Effector CD8-positive, alpha-beta T cell (primary cell): ENCODE data around the gene TUG1.

Experiments used
- DNase-seq: peaks from one replicate; lab custom pipeline; 2025; lab: John Stamatoyannopoulos, UW

The TUG1 gene

DNA sequence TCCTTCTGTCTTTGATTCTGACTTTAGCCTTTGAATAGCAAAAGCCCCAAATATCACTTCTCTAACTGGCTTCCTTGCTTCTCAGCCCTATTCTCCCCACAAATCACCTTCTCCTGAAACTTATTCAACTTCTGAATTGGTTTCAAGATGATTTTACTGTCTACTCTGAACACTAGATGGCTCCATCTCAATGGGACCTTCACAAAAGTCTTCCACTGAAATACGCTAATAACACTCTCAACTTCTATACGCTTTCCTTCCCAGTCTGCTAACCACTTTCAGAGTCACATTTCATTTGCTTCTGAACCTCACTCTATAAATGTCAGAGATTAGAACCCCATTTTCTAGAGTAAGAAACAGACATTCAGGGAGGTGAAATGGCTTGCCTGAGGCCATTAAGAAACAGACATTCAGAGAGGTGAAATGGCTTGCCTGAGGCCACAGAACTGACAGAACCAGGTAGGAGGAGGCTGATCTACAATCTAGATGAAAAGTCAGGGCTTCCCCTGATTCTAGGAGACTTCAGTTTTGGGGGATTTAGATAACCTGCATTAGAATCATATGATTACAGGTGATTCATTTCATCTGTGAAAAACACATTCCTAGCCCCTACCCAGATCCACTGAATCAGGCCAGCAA lies 21.1 kb upstream of the TUG1 start:
- no peak for DNase-seq

DNA sequence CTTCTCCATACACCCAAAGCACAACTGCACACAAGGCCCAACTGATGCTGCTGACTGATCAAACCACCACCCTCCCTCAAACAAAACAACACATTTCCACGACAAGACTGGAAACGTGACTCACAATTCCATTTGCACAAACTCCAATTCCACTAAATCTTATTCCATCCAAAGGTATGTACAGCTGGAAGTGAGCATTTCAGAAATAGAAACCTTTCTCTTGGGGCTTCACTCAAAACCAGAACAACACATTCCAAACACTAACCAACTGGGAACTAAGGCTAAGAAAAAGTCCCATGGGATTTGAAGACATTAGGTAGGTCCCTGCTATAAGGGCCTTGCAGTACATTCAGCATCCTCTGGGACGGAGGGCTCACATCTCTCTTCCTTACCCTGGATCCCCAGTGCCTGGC lies 20.1 kb upstream of the TUG1 start:
- DNase-seq, result no peak

DNA sequence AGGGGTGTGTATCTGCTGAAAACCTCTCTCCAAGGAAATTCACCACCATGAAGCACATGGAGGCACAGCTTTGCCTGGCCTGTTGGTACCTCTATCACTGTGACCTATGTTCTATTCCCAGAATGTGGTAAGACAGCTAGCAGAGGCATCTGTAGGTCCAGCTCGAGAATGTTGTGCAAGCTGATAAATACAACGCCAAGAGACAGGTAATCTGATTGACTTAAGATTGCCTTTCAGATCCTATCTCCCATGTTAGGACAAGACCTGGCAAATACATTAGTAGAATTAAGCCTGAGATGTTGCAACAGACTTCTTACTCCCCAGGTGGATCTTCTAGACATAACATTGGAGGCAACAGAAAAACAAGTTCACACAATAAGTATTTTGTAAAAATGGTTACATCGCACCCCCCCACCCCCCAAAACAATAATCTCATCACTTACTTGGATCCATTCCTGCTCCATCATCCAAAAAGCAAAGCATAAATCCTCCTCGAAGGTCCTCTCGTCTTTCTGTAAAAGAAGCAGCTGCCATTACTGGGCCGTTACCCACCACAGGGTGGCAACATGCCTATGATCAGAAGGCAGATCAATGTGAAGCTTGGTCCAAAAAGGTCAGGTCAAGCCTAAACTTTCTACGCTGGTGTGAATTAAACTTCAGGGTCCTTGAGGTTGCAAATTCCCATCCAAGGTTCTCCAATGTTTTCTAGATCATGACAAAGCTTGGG lies 19.0 kb upstream of the TUG1 start:
- no peak for DNase-seq

DNA sequence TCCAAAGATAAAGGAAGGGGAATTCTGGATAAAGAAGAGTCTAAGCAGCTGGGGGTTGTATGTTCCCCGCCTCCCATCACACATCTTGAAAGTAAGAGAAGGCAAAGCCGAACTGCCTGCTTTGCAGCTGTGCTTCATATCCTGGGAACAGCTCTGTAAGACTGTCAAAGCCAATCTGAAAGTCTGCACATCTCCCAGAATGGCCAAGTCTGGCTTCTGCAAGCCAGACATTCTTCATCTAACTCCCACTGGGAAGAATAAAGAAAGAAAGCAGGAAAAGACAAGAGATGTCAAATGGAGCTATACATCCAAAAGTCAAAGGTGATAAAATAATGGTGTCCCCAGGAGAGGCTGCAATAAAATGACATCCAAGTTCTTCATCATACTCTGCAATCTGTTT lies 15.9 kb upstream of the TUG1 start:
- DNase-seq, result no peak

DNA sequence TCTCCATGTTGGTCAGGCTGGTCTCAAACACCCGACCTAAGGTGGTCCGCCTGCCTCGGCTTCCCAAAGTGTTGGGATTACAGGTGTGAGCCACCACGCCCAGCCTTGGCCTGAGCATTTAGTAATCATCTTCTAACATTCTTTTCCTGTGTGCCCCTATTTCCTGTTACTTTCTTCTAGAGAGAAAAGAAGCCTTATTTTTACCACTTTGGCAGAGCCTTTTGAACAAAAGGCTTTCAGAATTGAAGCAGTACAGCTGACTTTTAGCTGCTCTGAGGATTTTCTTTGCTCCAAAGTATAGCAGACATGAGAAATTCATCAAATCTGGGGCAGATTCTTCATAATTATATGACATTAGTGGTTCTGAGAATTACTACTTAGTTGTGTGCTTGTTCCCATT lies 13.9 kb upstream of the TUG1 start:
- DNase-seq, result no peak

DNA sequence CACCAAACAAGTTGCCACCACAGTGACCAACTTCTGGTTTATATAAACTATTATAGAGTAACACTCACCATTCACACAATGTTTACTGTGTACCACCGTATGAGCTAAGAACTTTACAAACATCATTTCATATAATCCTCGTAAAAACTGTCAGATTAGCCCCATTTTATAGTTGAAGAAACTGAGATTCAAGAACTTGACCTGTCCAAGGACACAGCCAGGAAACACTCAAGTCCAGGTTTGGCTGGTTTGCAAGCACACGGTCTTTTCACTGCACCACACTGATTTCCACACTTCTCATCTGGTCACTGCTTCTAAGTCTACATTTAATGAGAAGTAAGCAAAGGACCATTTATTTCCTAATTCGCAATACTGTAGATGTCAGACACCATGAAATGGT lies 4.2 kb upstream of the TUG1 start:
- DNase-seq, result no peak

DNA sequence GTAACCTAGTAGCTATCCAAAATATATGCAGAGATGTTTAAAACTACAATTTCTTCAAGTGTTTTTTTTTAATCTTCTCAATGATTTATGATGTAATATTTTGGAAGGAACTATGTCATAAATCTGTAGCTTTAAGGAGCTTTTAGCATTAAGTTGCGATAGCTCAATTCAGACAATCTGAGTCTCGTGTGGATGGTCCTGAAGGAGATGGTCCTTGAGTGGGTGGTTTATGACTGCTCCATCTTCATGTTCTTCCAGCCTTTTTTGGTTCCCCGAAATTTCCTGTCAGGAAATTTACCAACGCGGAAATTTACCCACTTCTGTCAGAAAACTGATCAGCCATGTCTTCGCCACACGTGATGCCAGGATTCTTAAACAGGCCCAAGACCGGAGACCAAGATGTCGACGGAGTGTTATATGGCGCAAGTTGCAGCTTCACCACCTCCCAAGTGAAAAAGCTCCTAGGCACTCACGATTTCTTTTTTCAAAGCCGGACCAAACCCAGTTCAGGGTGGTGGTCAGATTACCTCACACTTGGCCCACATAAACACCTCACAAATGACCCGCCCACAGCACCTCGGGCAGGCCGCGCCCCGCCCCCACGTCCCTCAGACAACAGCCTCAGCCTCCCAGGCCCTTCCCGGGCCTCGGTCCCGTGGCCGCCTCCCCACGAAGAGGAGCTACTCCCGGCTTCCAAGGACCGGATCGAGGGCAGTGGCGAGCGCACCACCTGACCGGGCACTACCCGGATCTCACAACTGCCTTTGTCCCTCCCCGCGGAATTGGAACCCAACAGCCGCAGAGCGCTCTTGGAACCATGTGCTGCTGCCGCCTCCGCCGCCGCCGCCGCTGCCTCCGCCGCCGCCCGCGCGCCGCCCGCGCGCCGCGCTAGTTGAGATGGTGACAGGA lies 796 bp upstream of the TUG1 start, which contains the start of gene MORC2:
Gene MORC2, minus strand, starts transcription at position 760 of the 909 bp plus-strand sequence. CDS start 885 bp downstream, outside the sequence.
- no peak for DNase-seq

DNA sequence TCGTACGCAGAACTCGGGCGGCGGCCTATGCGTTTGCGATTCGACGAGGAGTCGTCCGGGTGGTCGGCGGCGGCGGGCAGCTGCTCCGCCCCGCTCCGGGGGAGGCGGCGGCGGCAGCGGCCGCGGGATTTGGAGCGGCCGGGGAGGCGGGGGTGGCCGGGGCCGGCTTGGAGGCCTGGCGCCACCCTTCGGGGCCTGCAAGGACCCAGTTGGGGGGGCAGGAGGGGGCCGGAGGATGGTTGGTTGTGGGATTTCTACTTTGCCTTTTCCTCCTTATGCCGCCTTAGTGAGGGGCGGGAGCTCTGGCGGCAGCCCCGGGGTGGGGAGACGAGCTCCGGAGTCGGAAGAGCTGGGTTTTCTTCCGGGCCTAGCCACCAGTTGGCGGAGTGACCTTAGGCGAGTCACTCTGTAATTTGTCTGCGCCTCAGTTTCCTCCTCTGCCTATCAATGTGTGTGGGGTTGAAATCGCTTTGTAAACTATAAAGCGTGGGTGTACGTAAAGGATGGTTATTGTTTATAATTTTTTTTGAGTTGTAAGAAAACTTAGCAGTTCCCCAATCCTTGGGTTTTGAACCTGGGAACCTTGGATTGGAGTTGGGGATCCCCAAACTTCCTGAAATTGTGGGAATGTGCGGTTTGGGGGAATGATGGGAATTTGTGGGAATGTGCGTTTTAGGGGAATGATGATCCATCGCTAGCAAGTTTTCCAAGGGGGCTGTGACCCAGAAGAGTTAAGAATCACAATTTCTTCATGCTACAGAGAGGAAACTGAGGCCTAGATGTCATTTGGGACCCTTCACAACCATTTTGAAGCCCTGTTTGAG lies 679 bp downstream of the TUG1 start:
- peak; percentile 30 for DNase-seq

DNA sequence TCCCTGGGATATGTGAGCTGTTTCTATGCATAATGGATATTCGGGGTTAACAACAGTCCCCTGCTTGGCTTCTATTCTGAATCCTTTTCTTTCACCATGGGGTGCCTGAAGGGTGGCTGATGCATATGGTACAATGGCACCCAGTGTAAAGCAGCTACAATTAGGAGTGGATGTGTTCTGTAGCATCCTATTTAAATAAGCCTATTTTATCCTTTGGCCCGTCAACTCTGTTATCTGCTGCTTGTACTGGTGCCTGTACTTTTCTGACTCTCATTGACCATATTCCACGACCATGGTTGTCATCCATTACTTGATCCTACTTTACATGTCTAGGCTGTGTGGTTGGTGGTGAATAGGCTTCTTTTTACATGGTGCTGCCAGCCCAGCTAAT lies 1.3 kb downstream of the TUG1 start:
- DNase-seq, result no peak

DNA sequence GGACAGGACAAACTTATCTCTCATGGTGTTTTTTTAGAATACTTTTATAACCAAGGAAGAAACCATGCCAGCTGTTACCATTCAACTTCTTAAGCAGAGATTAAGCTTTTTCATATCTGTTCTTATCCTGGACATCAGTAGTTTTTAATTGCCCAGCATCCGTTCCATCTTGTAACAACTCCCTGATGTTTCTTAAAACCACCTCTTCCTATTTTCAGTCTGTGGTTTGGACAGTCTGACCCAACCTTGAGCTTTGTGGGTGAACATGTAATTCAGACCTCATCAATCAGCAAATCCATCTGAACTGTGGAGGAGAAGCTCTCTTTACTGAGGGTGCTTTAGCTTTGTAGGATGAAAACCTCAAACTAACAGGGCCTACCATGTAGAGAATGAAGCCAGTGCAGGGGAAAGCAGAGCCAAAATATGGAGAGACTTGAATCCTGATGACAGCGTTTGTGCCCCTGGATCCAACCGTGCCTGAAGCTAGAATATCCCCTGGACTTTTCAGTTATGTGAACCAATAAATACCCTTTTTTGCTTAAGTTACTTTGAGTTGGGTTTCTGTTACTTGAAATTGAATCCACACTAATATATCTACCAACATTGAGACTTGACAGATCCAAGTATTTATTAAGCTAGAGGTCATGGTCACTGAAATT lies 9.4 kb downstream of the TUG1 start:
- no peak for DNase-seq

DNA sequence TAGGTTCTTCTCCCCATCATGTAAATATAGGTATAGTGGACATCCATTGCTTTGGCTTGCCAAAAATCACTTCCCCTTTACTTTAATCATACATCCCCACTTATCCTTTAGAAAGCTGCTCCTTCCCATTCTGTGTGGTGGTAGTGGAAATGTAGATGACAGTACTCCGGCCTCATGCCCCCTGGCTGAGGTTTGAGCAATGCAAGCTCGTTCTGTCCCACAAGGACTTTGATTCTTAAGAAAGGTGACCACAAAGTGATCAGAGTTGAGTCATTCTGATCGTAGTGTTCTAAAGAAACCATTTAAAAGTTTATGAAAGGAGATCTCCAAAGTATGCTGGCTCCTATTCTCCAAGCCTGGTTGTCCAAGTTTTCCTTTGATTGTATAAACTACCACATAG lies 10.9 kb downstream of the TUG1 start:
- no peak for DNase-seq

DNA sequence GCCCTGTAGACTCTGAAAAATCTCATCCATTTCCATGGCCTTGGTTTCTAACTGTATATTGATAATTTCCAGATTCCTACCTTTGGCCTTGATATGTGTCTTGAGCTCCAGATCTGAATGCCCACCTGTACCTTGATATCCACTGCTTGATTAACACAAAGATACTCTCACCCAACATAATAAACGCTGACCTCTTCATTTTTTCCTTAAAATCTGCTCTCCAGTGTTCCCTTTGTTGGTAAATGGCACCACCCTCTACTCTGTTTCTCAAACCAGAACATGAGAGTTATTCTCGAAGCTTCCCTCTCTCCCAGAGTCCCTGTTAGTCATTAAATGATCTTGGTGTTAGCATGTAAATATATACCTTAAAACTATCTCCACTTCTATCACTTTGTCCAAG lies 13.4 kb downstream of the TUG1 start:
- no peak for DNase-seq

DNA sequence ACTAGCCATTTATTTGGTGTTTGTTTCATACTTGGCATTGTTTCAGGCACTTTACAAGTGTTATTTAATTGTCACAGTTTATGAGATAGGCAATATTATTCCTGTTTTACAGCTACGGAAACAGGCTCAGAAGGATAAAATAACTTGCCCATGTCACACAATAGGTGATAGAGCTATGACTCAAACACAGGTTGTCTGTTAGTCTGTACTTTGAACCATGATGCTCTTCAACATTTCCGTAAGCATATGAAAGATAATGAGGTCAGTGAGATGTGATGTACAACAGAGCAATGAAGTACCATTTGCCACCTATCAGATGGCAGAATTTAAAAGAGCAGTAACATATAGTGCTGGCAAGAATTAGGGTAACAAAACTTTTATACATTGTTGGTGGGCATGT lies 15.3 kb downstream of the TUG1 start:
- no peak for DNase-seq

DNA sequence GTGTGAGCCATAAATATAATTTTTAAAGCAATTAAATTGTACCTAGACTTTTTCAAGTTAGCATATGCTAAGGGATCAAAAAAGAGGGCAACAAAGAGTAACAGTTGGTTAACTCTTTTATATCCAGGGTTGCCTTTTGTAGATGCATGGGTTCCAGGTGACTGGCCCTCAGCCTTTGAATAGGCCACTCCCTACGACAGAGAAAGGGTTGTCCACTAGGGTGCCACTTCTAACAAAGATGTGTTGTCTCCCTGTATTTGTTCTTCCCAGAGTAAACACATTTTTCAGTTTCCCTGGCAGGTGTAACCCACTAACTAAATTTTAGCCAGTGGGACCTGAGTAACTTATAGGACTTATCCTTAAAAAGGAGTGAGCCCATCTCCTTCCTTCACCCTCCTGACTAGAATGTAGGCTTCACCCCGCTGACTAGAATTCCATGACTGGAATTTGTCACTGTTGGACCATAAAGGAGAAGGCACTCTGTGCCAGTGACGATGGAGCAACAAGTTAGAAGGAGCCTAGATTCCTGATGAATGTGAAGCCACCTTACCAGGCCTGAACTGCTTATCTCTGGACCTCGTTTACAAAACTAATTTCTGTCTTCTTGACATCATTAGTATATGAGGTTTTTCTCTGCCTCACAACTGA lies 16.6 kb downstream of the TUG1 start:
- no peak for DNase-seq

DNA sequence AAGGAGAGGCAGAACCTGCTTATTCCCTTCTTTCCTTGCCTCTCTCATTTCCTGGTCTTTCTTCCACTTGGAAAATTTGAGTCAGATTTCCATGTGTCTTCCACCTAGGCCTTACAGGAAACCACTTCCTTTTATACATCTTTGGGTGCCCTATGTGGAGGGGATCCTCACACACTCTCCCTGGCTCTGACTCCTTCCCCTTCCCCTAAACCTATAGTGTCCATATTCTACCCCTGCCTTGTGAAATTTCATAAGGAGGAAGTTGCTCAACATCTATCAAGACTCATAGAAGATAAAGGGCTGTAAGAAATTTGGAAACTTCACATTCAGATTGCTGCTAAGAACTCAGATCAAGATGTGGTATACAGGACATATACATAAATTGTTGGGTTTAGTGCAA lies 20.4 kb downstream of the TUG1 start:
- DNase-seq, result no peak

DNA sequence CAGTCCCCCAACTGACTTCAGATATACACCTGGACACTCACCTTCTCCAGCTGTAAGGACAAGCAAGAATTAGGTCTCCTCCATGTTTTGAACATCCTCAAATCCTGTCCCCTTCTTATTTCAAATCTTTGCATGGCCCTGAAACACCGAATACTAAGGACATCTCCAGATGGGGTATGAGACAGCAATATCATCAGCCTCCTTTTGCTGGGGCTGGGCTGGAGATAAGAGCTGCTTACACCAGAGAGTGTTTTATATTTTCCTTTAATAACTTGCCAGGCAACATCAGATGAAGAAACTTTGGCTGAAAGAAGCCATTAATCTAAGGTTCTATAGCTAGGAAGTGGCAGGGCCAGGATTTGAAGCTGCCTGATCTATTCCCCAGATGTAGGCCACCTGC lies 21.6 kb downstream of the TUG1 start:
- DNase-seq, result no peak

DNA sequence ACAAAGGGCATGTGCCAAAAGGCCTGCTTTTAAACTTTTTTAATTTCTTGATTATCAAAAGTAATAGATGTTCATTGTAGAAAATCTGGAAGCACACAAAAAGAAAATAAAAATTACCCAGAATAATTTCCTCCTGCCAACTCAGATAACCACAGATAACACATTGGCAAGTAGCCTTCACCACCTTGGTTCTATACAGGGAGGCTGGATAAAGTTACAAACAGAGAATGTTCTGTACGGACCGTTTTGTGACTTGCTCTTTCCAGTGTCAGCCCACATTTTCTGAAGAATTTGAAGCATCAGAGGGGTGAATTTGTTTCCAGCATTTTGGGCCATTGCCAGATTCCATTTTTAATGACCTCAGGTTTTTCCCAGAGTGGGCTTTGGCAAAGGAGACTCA lies 23.5 kb downstream of the TUG1 start:
- DNase-seq, result no peak

DNA sequence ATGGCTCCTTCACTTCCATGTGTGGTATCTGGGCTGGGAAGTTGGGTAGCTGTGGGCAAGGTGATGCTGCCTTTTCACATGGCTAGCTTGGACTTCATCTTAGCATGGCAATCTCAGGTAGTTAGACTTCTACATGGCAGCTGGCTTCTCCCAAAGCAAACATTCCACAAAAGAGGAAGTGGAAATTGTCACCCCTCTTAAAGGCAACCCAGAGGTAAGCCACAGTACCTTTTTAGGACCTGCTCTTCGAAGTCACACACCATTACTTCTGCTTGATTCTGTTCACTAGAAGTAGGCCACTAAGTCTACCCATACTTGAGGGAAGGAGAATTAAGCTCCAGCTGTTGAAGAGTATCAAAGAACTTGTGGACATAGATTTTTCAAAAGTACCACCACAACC lies 25.9 kb downstream of the TUG1 start:
- DNase-seq, result no peak

DNA sequence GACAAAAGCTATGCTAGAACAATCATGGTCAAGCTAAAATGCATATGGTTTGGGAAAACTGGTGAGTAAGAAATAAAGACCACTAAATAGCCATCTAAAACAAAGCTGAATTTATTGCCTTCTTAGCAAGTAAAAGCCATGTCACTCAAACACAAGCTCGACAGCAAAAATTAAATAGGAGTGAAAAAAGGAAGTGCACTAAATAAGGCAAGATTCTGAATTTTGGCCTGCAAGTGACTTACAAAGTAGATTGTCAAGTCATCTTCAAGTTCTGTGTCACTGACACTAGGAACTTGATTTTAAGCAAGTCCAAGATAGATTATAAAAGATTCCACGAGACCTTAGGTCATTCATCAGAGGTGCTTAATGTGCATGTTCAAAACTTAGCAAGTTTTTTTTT lies 27.4 kb downstream of the TUG1 start:
- DNase-seq, result no peak

DNA sequence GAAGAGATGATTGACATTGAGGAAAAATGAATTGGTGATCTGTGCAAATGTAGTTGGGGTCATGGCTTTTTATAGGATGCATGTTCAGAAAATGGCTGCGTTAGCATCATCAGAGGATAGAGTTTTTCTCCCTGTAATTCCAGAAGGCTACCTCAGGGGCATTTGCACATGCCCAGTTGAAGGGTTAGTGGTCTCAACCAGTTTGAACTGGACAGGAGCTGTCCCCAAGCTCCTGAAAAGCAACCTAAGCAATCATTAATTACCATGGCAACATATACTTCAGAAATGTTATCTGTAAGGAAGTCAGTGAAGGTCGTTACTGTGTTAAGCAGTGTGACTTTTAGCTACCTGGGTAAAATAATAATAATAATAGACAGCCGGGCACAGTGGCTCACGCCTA lies 29.3 kb downstream of the TUG1 start:
- DNase-seq, result no peak
